Raji (cell line): ENCODE results near the gene MTERF1.

Experiments
- POLR2A ChIP-seq: IDR thresholded peaks from 2 replicates; pipeline ENCODE4 v1.6.1; 2011; ENCODE audit warnings: low read depth, low read length, control low read depth; ENCODE audit not compliant: insufficient read depth

Gene MTERF1

GRCh38 chr7:91880413-91881241 is at the start of gene MTERF1:
Gene MTERF1 (minus strand): TSS chr7:91880702. CDS start chr7:91880083, 619 bp downstream.
- peak; percentile 94 for TF ChIP-seq POLR2A

- TF ChIP-seq POLR2A: no peak
Measured at GRCh38 chr7:91929463-91929862, 49.0 kb upstream of the MTERF1 start.

- no peak for TF ChIP-seq POLR2A
Measured at GRCh38 chr7:91927912-91928311, 47.4 kb upstream of the MTERF1 start.

DNA sequence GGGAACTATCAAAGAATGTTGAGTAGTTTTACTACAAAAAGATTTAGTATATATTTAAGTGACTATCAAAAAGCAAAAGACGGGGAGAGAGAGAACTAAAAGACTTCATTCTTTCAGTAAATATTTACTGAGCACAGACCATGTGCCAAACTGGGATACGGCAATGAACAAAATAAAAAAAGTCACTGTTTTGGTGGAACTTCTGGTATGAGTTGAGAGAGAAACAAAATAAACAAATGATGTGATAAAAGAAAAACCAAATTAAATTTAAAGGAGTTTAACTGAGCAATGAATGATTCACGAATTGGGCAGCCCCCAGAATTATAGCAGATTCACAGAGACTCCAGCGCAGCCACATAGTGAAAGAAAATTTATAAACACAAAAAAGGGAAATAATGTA is 42.4 kb upstream of the MTERF1 start:
- no peak for TF ChIP-seq POLR2A

- no peak for TF ChIP-seq POLR2A
Measured at GRCh38 chr7:91918356-91918755, 37.9 kb upstream of the MTERF1 start.

- no peak for TF ChIP-seq POLR2A
Measured at GRCh38 chr7:91916051-91916440, 35.5 kb upstream of the MTERF1 start.

DNA sequence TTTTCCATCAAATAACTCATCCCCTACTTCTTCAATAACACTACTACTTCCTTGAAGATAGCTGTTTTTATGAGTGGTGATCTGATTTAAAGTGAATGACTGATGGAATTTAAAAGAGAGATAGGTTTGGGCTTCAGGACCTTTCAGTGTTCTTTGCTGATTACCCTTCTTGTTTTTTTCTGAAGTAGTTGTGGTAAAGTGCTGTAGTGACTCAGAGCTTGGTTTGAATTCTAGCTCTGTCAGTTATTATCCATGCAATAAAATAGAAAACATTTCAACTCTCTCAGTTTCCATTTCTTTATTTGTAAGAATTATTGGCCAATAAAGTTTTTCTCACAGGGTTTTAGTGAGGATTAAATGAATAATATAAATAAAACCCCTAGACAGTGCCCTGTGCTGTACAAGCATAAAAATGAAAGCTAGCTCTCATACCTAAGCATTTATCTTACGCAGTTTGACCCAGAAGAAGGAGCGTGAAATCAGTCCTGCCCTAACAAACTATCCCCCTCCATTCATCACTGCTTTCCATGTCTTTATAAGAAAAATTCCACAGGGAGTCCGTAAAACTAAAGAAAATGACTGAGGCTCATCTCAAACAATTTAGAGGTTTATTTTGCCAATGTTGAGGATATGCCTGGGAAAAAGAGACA is 35.0 kb upstream of the MTERF1 start:
- TF ChIP-seq POLR2A: no peak

- TF ChIP-seq POLR2A: no peak
Measured at GRCh38 chr7:91913612-91914011, 33.1 kb upstream of the MTERF1 start.

DNA sequence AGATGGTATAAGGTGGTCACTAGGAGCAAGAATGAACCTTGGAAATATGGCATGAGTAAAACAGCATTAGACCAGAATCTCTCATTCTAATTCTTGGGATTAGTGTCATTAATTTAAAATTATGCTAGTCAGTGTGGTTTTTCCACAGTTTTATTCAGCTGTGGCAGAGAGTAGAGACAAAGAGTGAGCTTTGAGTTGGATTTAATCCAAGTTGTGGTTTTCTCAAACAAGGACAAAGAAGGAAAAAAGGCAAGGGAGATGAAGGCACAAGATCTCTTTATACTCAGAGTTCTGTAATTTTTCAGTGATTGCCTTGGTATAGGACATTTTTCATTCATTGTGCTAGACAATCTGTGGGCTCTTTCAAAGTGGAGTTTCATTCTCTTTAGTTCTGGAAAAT is 32.0 kb upstream of the MTERF1 start:
- TF ChIP-seq POLR2A: no peak

- TF ChIP-seq POLR2A: no peak
Measured at GRCh38 chr7:91911121-91911520, 30.6 kb upstream of the MTERF1 start.

- no peak for TF ChIP-seq POLR2A
Measured at GRCh38 chr7:91910171-91910570, 29.7 kb upstream of the MTERF1 start.

DNA sequence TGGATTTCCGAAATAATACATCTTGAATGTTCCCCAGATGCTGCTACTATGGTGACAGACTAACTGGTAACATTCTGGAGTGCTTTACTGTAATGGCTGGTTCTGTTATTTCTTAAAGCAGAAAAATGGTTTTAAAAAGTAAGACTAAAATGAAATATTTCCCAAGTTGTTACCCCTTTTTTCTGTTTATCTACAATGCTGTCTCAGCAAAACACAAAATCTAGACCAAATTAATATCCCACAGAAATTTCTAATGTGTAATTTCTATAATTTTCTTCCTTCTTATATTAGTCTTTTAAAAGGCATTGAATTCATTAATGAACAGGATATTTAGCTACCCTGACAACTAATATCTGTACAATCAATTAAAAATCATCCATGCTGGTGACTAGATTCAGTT is 19.1 kb upstream of the MTERF1 start:
- no peak for TF ChIP-seq POLR2A

- no peak for TF ChIP-seq POLR2A
Measured at GRCh38 chr7:91898240-91898992, 17.9 kb upstream of the MTERF1 start.

GRCh38 chr7:91894781-91895480 is 14.4 kb upstream of the MTERF1 start:
- no peak for TF ChIP-seq POLR2A

DNA sequence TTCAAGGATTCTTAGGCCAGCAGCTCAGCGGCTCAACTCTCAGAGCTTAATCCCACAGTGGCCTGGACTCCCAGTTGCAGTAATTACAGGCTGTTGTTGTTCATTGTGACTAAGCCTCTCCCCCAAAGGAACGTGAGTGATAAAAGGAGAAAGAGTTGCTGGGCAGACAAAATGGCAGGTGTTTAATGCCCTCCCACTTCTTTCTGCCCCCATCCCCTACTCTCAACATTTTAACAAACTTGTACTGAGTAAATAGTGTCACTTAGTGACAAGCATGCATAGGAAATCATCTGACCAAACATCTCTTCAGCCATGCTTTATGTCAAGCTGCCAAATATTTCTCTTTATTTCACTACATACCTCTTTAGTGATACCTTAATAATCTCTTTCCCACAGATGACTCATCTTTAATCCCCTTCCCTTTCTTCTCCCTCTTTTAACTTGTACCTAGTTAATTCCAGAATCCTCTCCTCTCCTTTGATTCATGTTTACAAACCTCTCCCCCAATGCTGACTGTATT is 12.4 kb upstream of the MTERF1 start:
- no peak for TF ChIP-seq POLR2A

GRCh38 chr7:91892099-91892705 is 11.7 kb upstream of the MTERF1 start:
- TF ChIP-seq POLR2A: no peak
